Stimulated activated memory B cell treated with anti-CD40 and anti-IgM and Interleukin-4, amounts not matched to agents 10 μg/mL and 1 μg/mL and 100 μg/mL, for 72 hours (primary cell): Measurements from ENCODE around the gene SMARCC1.

Experiments
- ATAC-seq: fragments of 150-1000 bp; cut with Tn5 transposase; 2 replicates; pipeline ENCODE4 v1.10.0; 2021
- H3K27ac Mint-ChIP-seq: one replicate; pipeline ENCODE4 v1.8.0; 2022; ENCODE audit warnings: mild to moderate bottlenecking, mixed read lengths
- H3K27me3 Mint-ChIP-seq: one replicate; pipeline ENCODE4 v1.8.0; 2022; ENCODE audit warnings: mixed read lengths
- H3K36me3 Mint-ChIP-seq: one replicate; pipeline ENCODE4 v1.8.0; 2022; ENCODE audit warnings: mixed read lengths
- H3K4me1 Mint-ChIP-seq: one replicate; pipeline ENCODE4 v1.8.0; 2022; ENCODE audit warnings: mixed read lengths
- H3K4me3 Mint-ChIP-seq: one replicate; pipeline ENCODE4 v1.8.0; 2022; ENCODE audit warnings: mild to moderate bottlenecking, moderate library complexity, mixed read lengths
- H3K9me3 Mint-ChIP-seq: one replicate; pipeline ENCODE4 v1.8.0; 2022; ENCODE audit warnings: mixed read lengths

Gene SMARCC1

GRCh38 chr3:47553407-47553806 lies 228.3 kb downstream of the SMARCC1 start:
- H3K36me3 Mint-ChIP-seq = no peaks in the 10 kb centered on the region
- no peak overlapping the region for H3K4me3 Mint-ChIP-seq
- H3K27me3 Mint-ChIP-seq = peaks cover 41% of the 10 kb centered on the region
- peaks cover 6% of the 10 kb centered on the region for H3K4me1 Mint-ChIP-seq
- no peaks in the 10 kb centered on the region for H3K9me3 Mint-ChIP-seq
- ATAC-seq = no peak
- no peak overlapping the region for H3K27ac Mint-ChIP-seq

GRCh38 chr3:47542471-47543173 lies 239.1 kb downstream of the SMARCC1 start:
- H3K36me3 Mint-ChIP-seq = no peaks in the 10 kb centered on the region
- no peak overlapping the region for H3K27ac Mint-ChIP-seq
- H3K4me3 Mint-ChIP-seq = no peak overlapping the region
- H3K9me3 Mint-ChIP-seq = no peaks in the 10 kb centered on the region
- ATAC-seq = no peak
- peaks cover 14% of the 10 kb centered on the region for H3K27me3 Mint-ChIP-seq
- no peaks in the 10 kb centered on the region for H3K4me1 Mint-ChIP-seq

GRCh38 chr3:47541583-47542108 lies 240.0 kb downstream of the SMARCC1 start:
- no peak for ATAC-seq
- H3K27ac Mint-ChIP-seq = no peak overlapping the region
- H3K9me3 Mint-ChIP-seq = no peaks in the 10 kb centered on the region
- no peaks in the 10 kb centered on the region for H3K36me3 Mint-ChIP-seq
- peaks cover 21% of the 10 kb centered on the region for H3K27me3 Mint-ChIP-seq
- no peak overlapping the region for H3K4me3 Mint-ChIP-seq
- no peaks in the 10 kb centered on the region for H3K4me1 Mint-ChIP-seq

- Mint-ChIP-seq H3K36me3 (no peaks in the 10 kb centered on the region), H3K27me3 (peaks cover 35% of the 10 kb centered on the region), H3K9me3 (no peaks in the 10 kb centered on the region), H3K4me3 (no peak overlapping the region), H3K4me1 (no peaks in the 10 kb centered on the region), H3K27ac (no peak overlapping the region)
- no peak for ATAC-seq
Observed at GRCh38 chr3:47540281-47540680, 241.4 kb downstream of the SMARCC1 start.

GRCh38 chr3:47536967-47537366 lies 244.7 kb downstream of the SMARCC1 start:
- H3K9me3 Mint-ChIP-seq = no peaks in the 10 kb centered on the region
- no peak overlapping the region for H3K27ac Mint-ChIP-seq
- no peaks in the 10 kb centered on the region for H3K36me3 Mint-ChIP-seq
- no peaks in the 10 kb centered on the region for H3K4me1 Mint-ChIP-seq
- H3K4me3 Mint-ChIP-seq = no peak overlapping the region
- ATAC-seq = no peak
- H3K27me3 Mint-ChIP-seq = peaks cover 54% of the 10 kb centered on the region

- no peak for ATAC-seq
- Mint-ChIP-seq H3K27ac (no peak overlapping the region), H3K4me1 (no peaks in the 10 kb centered on the region), H3K36me3 (no peaks in the 10 kb centered on the region), H3K4me3 (no peak overlapping the region), H3K9me3 (no peaks in the 10 kb centered on the region), H3K27me3 (peaks cover 54% of the 10 kb centered on the region)
Observed at GRCh38 chr3:47536221-47536891, 245.3 kb downstream of the SMARCC1 start.
